Inflammatory macrophage treated with lipopolysaccharide for 4 hours (primary cell): ENCODE measurements around the gene PLCB1.

ENCODE experiments used
- DNase-seq: peaks from one replicate; pipeline ENCODE4 v3.0.0-alpha.2; 2020

PLCB1 gene

DNA sequence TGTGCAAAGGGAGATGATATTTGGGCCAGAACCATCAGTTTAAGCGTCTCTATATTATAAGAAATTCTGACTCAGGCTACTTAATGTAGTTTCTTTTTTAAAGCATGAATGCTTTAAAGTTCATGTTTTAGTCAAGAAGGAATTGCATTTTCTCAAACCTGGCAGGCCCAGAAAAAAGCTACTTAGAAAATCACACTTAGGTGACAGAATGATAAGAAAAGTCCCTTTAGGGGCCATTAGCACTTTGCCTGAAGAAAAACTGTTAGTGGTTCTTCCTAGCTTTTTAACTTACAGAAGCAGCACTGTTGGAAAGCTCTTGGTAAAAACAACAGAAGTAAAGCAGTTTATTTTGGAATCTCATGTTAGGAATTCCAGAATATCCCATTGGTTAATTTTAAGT, 387.8 kb downstream of the PLCB1 start:
- no peak for DNase-seq

DNA sequence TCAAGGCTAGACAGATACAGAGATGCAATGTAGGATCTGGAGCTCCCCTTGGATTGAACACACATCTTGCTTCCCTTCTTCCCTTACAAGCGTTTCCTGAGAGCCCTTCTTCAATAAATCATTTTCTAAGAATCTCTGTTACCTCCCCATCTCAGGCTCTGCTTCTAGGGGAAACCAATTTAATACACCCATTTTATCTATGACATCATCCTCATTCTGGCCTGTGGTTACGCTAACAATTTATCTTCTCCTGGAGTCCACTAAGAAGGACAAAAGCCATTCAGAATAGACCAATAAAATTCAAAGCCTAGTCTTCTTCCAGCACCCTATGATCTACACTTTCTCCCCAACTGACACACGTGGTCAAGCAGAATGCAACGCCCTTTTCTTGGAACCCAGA, 390.1 kb downstream of the PLCB1 start:
- no peak for DNase-seq

DNA sequence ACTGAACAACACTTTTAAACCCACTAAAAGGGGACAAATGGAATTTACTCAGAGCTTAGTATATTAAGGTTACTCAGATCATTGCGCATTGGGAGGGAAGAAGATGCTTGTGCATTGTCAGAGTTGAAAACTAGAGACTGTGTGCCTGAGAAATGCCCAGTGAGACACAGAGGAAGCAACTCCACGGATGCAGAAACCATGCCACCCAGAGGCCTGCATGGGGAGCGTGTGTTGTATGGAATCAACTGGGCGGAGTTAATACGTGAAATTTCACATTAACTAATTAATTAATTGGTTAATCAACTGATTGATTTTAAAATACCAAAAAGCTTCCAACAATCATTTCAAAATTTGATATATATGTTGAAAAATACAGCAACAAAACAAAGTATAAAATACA, 391.6 kb downstream of the PLCB1 start:
- DNase-seq, result peak; percentile 31

DNA sequence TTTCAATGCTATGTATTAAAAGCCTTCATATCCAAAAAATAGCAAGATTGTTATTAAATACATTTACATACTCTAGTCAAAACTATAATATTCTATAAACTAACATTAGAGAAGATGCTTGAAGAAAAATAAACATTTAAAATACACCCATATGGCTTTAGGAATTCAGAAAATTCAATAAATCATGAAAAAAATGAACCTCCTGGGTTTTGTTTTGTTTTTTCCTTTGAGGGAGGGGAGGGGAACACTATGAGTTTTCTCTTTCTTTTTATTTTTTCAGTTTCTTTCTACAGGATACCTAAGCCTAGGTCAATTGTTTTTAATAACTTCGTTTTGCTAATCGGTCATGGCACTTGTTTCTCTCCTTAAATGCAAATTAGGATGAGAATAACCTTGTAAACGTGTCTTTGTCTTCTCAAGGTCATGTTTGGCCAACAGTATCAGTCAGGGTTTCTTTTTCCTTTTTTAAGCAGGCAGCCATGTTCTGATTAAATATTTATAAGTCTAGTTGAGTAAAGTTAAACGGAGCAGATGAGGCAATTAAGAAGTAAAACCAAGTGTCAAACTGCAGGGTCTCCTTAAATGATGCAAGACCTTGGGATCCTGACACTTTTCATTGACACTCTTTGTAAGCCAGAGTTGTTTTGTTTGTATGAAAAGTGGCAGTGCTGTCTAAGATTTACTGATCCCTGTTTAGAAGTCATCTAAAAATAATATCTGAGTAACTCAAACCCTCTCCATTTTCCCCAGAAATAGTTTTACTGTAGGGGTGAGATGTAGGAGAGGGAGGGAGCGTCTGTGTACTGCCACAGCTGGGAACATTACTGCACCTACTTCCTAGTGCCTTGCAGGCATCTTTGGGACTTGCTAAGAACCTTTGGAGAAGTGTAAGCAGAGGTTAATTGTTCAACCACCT, 392.3 kb downstream of the PLCB1 start:
- no peak for DNase-seq

DNA sequence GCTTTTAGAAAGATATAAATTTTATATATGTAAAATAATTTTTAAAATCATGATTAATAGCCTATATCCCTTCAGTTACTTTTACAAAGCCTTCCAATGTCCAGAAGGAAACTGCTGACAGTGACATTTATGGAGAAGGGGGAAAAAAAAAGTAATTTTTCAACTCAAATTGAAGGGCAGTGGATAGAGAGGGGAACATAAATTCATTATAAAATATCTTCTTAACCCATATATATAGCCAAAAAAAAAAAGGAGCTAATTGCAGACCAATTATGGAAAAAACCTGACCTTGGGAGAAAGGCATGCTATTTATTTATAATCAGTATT, 392.9 kb downstream of the PLCB1 start:
- DNase-seq, result no peak

DNA sequence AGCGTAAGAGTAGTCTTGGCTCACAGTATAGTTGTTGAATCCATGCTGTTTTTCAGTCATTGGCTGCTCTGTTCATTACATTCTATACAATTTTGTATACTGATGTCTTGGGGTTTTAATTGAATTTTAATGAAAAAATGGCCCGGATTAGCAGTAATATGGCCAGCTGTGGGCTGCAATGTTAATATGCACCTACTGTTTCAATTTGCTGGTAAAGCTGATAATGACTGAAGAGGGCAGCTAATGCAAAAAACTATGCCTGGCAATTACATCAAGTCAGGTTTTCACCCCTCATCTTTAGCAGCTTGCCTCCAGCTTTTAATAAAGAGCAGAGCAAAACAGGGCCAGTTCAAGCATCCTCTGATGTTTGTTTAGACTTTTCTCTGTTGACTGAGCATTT, 394.5 kb downstream of the PLCB1 start:
- no peak for DNase-seq

DNA sequence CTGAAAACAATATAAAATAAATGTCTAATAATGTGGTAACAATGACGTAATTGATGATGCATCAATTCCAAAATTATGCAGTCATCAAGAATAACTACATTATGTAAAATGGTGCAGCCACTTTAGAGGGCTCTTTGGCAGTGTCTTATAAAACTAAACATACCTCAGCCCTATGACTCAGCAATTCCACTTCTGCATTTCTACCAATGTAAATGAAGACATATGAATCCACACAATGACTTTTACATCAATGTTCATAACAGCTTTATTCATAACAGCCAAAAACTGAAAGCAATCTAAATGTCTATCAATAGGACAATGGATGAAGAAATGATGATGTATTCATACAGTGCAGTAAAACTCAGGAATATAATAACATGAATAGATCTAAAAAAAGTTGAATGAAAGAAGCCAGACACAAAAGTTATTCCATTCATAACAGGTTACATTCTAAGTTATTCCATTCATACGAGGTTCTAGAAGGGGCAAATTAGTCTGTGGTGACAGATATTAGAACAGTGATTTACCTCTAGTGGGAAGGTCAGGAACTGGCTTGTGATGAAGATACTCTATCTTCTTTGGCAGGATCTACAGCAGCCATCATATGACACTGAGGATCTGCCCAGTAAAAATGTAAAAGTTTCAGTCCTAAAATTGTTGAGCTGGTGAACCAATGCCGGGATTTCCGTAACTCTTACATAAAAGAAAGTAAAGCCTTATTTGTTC, 396.1 kb downstream of the PLCB1 start:
- peak; percentile 95 for DNase-seq

DNA sequence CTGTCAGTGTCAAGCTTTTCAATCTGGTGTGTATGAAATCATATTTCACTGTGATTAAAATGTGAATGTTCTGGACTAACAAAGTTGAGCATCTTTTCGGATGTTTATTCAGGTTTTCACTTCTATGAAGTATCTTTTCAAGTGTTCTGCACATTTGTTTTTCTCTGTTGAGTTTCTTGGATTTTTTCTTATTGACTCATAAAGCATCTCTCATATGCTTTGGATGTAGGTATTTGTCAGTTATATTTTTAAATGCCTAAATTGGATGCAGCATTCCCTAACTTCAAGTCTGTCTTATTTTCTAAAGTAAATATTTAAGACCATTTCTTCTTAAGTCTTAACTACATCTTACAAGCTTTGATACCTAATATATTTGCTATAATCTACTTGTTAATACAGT, 398.0 kb downstream of the PLCB1 start:
- DNase-seq, result no peak

DNA sequence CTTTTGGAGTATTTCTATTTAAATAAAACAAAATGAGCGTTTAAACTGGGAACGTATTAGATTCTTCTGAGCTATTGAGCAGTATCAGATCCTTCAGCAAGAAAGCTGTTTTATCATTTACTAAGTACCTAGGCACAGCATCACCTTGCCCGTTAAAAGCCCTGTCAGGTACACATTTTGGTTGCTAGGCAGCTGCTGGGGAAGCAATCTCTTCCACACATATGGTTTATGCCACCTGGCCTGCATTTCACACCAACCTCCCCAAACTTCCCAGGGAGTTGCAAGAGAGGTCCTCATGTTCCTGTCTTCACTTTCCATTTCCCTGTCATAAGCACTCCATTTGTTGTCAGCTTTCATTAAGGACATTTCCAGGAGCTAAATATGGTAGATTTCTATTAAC, 400.1 kb downstream of the PLCB1 start:
- no peak for DNase-seq

DNA sequence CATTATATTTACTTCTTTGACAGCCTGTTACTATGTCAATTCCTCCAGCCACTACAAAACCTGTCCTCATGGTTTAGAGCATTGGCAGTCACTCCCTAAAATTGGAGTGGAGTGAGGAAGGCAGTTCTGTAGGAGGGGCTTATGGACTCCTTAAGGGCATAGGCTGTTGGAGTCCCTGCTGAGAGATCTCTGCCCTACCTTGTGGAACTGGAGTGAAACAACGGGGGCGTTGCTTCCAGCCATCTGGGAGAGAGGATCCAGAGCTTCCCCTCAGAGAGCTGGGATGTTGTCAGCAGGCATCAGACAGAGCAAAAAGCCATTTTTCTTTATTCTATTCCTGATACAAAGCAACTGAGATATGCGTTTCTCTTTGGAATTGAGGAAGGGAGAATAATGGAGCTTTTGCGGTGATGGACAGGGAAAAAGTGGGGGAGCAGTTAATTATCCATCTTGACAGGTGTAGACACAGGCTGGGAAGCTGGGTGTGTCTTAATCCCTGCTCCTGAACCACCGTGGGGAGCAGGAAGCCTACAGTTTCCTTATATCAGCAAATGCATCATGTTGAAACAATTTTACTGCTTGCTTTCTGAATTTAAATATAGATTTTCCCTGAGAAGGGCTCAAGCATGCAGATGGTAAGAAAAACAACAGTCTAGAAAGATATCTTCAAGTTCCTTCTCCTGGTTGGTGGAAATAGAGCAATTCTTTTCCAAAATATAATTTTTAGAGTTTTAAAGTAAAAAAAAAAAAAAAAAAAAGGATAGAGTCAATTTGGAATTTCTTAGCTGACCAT, 402.5 kb downstream of the PLCB1 start:
- DNase-seq, result no peak

DNA sequence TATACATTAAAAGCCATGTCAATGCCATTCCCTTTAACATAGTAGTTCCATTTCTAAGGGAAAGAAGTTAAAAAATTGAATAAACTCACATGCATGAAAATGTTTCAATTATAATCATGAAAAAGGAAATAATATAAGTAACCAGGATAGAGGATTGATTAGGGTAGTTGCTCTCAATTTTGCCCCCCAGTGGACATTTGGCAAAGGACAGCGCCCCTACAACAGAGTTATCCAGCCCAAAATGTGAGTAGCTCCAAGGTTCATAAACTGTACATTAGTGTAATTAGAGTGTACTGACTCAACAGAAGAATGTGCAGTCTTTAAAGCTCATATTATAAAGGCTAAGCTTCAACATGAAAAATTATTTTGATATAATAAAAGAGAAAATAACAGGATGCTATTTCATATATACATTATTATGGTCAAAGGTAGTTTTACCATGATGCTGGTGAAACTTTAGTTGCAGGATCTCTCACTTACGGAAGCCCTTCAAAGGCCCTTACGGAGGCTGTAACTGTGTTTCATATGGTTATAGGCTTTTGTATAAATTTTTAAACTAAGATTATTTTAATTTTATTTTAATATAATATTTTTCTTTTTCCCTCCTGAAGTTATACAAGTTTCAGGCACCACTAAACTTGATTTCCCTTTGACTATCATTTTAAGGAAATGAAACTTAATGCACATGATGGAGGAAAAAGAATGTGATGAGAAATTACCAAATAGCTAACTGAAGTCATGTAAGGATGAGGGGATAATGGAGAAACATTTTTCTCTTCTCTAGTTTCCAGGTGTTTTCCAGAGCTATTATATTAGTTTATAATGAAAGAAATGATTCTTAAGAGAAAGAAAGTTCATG, 403.6 kb downstream of the PLCB1 start:
- DNase-seq, result peak; percentile 67

DNA sequence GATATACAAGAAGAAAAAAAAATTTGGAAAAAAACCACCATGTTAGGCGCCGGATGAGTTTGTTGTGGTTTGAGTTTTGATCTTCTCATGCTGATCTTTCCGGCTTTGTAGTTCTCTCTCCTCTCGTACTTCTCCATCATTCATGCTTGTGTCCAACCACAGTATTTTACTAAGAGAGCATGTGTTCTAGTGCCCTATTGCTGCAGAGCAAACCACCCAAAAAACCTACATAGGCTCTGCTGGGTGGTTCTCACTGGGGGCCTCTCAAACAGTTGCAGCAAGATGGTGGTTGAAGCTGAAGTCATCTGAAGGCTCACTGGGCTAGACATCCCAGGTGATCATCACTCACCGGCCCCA, 404.2 kb downstream of the PLCB1 start:
- no peak for DNase-seq

DNA sequence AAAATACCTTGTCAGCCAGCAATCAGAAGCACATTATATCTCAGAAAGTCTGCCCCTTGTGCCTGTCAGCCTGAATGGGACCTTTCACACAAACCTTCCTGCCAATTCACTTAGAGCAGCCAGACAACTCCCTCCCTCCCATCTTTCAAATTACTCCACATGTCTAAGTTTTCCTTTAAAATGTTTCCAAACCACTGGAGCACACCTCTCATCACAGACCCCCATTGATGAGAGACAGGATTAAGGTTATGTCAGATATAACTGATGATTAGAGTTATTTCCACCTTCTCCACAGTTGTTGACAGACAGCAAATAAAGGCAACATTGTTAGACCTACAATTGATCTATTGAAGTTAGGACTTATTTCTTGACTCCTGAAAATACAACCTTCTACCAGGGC, 408.4 kb downstream of the PLCB1 start:
- no peak for DNase-seq

DNA sequence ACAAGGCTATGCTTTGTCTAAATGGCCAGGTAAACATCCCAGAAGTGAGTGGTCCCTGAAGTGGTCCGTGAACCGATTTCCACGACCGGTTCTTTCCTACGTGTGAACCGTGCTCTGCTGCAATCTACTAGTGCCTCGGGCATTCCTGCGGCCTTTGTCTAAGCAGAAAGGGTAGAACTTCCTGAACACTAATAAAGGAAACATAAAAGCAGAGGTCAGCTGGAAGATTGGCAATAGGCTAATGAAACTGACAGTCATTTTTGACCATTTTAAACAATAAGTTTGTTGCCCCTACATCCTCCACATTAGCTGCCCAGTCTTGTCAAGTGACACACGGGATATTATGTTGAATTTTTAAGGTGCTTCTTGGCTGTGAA, 410.0 kb downstream of the PLCB1 start:
- DNase-seq, result peak; percentile 27

DNA sequence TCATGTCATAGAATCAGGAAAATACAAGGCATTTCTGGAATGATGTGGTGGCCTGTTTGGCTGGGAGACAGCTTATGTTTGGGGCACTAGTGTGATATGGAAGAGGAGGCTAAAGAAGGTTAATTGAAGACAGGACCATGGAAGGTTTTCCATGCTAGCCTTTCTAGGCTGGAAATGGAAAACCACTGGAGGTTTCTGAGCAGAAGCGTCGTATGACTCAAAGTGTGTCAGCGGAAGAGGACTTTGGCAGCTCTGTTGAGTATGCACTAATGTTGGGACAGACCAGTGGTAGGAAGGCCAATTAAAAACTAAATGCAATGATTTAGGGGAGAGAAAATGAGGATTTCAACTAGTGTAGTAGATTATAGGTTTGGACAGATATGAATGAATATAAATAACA, 413.1 kb downstream of the PLCB1 start:
- DNase-seq, result no peak

DNA sequence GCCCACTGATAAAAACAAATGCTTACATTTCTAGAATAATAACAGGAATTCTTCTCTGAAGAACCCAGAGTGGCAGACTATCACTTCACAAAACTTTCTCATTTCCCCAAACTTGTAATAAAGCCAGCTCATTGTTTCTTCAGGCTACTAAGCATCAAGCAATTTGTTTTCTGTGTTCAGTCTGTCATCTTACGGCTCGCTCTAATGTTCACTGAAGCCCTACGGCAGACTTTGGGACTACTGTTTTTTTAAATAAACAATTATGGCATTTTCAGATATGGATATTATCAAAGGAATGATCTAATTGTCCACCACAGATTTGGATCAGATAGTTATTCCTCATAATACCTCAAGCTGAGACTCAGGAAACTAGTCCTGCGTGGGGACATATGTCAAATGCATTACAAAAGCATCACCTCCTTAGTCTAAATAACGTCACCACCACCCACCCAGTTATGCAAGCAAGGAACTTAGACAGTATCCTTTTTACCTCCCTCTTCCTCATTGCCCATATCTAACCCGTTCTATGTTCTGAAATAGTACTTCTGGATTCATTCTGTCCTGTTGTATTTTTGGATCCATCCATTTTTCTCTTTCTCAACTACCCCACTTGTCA, 415.1 kb downstream of the PLCB1 start:
- DNase-seq, result peak; percentile 92

DNA sequence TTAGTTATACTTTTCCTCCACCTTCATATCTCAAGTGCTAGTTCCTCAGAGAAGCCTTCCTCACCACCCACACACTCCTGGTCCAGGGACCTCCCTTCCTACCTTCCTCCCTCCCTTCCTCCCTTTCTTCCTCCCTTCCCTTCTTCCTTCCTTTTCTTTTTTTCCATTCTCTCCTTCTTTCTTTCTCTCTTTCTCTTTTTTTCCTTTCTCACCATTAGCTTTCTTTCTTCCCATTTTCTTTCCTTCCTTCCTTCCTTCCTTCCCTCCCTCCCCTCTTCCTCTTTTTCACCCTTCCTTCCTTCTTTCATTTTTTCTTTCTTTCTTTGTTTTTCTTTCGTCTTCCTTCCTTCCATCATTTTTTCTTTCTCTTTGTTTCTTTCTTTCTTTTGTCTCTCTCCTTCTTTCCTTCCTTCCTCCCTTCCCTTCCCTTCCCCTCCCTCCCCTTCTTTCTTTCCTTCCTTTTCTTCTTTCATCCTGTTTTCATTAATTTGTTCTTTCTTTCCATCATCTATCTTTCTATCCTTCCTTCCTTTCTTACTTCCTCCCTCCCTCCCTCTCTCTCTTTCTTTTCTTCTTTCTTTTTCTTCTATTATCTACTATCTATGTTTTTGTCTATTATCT, 416.0 kb downstream of the PLCB1 start:
- no peak for DNase-seq

DNA sequence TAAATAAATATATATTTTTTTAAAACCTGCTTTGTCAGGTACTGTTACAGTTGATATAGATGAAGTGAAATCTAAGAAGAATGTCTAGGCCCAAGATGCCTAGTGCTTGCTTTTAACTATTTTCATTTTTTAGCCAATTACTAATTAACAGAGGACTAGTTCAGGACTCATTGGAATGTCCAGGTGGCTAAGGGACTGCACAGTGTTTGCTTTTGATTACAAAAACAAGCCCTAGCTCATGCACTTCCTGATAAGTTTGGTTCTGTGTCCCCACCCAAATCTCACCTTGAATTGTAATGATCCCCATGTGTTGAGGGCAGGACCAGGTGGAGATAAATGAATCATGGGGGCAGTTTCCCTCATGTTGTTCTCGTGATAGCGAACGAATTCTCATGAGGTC, 417.1 kb downstream of the PLCB1 start:
- no peak for DNase-seq

DNA sequence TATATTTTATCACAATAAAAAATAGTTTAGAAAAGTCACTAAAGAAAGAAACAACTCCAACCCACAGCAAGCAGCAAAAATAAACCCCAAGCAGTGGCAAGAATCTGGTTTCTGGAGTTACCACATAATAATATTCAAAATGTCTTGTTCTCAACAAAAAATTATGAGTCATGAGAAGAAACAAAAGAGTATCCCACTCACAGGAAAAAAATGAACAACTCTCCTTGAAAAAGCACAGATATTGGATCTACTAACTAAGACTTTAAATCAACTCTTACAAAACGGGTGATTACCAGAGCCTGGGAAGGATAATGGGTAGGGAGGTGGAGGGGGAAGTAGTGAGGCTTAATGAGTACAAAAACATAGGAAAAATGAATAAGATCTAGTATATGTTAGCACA, 425.6 kb downstream of the PLCB1 start:
- DNase-seq, result no peak

DNA sequence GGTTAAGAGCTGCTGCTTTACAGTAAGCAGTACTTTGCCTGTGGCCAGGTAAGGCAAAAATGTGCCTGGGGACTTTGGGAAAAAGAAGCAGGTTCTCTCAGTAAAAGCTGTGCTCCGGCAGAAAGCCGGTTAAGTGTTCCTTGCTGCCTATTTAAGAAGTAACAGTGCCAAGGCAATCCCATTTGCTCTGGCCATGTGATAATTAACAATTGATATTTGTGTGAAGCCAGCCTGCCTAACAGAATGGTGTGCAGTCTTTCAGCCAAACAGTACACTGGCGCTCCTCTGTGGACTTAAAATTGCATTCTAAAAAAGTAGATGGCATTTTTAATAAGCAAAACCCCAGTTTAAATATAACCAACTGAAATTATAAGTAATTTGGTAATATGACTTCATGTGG, 430.3 kb downstream of the PLCB1 start:
- no peak for DNase-seq

DNA sequence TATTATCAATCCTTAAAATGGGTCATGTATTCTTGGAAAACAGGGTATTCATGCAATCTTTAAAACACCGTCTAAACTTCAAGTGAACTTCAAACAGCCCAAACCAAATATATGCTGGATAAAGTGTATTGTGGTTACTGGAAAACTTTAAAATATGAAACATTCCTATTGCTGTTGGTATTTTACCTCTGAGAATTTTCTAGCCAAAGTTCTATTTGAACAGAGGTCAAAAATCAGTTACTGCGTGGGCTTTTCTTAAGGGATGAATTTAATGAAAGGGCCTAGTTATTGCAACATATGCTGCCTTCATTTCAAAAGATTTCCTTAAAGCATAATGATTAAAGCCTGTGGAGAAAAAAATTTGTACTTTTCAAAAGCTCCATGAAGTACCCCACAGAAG, 436.0 kb downstream of the PLCB1 start:
- DNase-seq, result peak; percentile 54

DNA sequence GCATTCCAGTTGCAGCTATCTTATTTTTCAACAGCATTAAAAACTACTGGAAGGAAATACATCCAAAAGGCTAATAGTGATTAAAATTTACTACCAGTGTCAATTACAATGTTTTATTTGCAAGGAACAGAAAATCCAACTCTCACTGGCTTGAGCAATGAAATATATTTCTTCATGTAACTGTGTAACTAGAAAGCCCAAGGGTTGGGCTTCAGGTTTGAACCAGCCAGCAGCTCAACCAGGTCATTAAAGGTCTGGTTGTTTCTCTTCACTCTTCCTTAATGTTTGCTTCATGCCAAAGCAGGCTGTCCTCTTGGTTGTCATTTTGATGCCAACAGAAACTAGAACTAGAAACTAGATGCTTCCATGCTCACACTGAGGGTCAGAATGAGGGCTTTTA, 437.7 kb downstream of the PLCB1 start:
- no peak for DNase-seq
